ENCODE data around the gene ZMAT2. TPM values are rescaled to one million over a fixed set of nuclear protein-coding genes. Genes with fewer than 3 reads are reported as not detected.
A peak's percentile ranks its signal among the peaks of the same experiment; 100 is the strongest.

The ZMAT2 gene
- total and polyA plus RNA-seq, 7 donors = 44.7 to 136 (median 54.5) TPM

DNA sequence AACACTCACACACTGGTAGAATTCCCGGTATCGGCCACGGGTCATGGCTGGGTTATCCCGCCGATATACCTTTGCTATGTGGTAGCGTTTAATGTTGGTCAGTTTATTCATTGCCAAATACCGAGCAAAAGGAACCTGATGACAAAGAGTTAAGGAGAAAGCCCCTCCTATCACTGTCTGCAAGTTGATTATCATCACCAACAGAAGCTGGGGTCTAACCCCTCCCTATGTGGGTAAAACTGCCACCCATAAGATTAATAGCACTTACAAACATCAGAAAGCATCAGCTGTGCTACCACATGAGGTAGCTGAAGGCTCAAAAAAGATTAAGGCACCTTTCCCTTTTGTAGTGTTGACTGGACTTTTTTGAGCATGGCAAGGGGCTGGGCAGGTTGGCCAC is 21.3 kb upstream of the ZMAT2 start:
- Histone ChIP-seq H3K27me3 (ENCODE audit: insufficient read depth in 3 of 3, low read length in 2 of 3) (no peaks in the 10 kb centered on the region), H3K4me3 (no peak overlapping the region), H3K36me3 (ENCODE audit: insufficient read depth in 1 of 2, low read depth in 1 of 2) (peaks cover 16 to 100% of the 10 kb centered on the region in 2 donors), H3K9me3 (no peaks in the 10 kb centered on the region), H3K27ac (no peak overlapping the region), H3K4me1 (no peaks in the 10 kb centered on the region)
- ATAC-seq (no peak), DNase-seq (no peak)
- TF ChIP-seq, protein P1, sequence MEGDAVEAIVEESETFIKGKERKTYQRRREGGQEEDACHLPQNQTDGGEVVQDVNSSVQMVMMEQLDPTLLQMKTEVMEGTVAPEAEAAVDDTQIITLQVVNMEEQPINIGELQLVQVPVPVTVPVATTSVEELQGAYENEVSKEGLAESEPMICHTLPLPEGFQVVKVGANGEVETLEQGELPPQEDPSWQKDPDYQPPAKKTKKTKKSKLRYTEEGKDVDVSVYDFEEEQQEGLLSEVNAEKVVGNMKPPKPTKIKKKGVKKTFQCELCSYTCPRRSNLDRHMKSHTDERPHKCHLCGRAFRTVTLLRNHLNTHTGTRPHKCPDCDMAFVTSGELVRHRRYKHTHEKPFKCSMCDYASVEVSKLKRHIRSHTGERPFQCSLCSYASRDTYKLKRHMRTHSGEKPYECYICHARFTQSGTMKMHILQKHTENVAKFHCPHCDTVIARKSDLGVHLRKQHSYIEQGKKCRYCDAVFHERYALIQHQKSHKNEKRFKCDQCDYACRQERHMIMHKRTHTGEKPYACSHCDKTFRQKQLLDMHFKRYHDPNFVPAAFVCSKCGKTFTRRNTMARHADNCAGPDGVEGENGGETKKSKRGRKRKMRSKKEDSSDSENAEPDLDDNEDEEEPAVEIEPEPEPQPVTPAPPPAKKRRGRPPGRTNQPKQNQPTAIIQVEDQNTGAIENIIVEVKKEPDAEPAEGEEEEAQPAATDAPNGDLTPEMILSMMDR (IDR thresholded peaks at IDR 0.05) = no peak
- intact Hi-C loops (cut with DNase I) = no loop called here
- 95 to 97% (median 96%) methylated on average over 7 of the region's 7 CpGs for WGBS, 3 donors

DNA sequence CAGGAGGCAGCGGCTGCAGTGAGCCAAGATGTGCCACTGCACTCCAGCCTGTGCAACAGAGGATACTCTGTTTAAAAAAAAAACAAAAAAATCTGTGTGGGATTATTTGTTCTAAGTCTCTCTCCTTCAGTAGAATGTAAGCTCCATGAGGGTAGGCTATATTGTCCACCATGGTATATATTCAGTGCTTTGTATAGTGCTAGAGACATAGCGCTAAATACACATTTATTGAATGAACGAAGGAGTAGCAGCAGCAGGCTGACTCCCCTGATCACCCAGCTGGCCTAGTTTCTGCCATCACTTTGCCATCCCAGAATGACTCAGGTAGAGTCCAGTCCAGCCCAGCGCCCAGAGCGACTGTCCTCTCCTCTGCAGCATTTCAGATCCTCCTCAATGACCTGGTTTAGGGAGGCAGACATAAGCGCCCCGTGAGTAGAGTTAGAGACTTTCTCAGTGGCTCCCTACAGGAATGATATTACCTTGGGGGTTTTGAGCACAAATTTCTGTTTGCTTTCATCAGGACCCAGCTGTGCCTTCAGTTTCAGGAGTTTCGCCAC is 9.8 kb upstream of the ZMAT2 start:
- H3K4me1 ChIP-seq = peaks cover 18% of the 10 kb centered on the region
- DNase-seq = no peak
- H3K9me3 ChIP-seq = no peaks in the 10 kb centered on the region
- 52 to 59% (median 55%) methylated on average over 8 of the region's 8 CpGs for WGBS, 3 donors
- peak overlapping the region; percentile 99 for H3K4me3 ChIP-seq
- peak in 1 of 4 donors; percentile 2 for ATAC-seq
- peak overlapping the region; percentile 92 for H3K27ac ChIP-seq
- H3K27me3 ChIP-seq (ENCODE audit: insufficient read depth in 3 of 3, low read length in 2 of 3) = no peaks in the 10 kb centered on the region
- intact Hi-C loops (cut with DNase I) = loop anchor here (2.0 to 5.0 kb wide), 4 partner anchors 24 to 288 kb away; partner anchors contain the start of genes ANKHD1 (in 1 of the 2) and WDR55 (in 1 of the 2)
- TF ChIP-seq, protein P1 (IDR thresholded peaks at IDR 0.05) = no peak
- peaks cover 14 to 66% of the 10 kb centered on the region in 2 donors for H3K36me3 ChIP-seq (ENCODE audit: insufficient read depth in 1 of 2, low read depth in 1 of 2)

DNA sequence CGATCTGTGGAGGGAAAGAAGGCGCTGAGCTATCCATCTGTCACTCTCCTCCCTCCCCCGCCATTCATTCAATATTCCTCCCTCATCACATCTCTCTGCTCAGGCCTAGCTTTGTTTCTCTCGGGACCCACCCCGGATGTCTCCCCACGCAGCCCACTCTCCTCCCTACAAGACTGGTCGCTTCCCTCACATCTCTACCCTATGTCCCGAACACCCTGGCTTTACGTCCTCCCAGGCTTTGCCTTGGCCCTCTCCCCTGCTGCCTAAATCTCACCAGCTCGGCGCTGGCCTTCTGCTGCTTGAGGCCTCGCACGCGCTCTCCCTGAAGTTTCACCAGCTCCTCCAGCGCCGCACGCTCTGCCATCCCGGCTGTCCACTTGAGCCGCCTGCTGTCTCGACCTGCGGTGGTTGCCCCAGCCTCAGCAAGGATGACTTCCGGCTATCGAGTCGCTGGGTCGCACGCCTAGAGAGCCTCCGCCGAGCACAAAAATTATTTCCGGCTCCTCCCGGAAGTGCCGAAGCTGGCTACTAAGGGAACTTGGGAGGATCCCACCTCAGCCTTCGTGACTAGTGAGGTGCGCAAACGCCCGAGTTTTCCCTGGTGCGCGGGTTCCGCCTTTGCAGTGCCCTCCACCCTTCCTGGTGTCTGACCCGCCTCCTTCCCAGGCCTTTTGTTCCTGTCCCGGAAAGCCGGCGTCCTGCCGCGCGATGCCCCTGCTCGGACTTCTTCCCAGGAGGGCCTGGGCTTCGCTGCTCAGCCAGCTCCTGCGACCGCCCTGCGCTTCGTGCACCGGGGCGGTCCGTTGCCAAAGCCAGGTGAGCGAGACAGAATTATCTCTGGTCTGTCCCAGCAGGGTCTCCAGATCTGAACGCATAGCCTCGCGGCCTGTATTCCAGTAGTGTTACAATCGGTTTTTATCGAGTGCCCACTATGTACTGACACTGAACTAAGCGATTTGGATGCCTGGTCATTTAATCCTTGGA is 9.0 kb upstream of the ZMAT2 start, which contains the start of the genes HARS1 and HARS2:
Gene HARS1 (minus strand): TSS at position 430 of the 984 bp plus-strand sequence. CDS start 66 bp downstream, at position 364.
Gene HARS2 (plus strand): TSS at position 515 of the 984 bp plus-strand sequence. CDS start 194 bp downstream, at position 709.
- ATAC-seq (peak; percentile 98), DNase-seq (peak; percentile 89 to 94)
- H3K36me3 ChIP-seq (ENCODE audit: insufficient read depth in 1 of 2, low read depth in 1 of 2) = peaks cover 20 to 67% of the 10 kb centered on the region in 2 donors
- TF ChIP-seq, protein P1 (IDR thresholded peaks at IDR 0.05) = no peak
- peaks cover 18% of the 10 kb centered on the region for H3K4me1 ChIP-seq
- intact Hi-C loops (cut with DNase I) = loop anchor here (2.0 to 5.0 kb wide), 4 partner anchors 24 to 289 kb away; partner anchors contain the start of genes ANKHD1 (in 1 of the 2) and WDR55 (in 1 of the 2)
- peak within 1 kb of the TSS; percentile 92 for H3K27ac ChIP-seq
- 1% methylated on average over 60 to 61 of the region's 61 CpGs for WGBS, 3 donors
- H3K4me3 ChIP-seq = peak within 1 kb of the TSS; percentile 99
- H3K27me3 ChIP-seq (ENCODE audit: insufficient read depth in 3 of 3, low read length in 2 of 3) = no peaks in the 10 kb centered on the region
- H3K9me3 ChIP-seq = no peaks in the 10 kb centered on the region

DNA sequence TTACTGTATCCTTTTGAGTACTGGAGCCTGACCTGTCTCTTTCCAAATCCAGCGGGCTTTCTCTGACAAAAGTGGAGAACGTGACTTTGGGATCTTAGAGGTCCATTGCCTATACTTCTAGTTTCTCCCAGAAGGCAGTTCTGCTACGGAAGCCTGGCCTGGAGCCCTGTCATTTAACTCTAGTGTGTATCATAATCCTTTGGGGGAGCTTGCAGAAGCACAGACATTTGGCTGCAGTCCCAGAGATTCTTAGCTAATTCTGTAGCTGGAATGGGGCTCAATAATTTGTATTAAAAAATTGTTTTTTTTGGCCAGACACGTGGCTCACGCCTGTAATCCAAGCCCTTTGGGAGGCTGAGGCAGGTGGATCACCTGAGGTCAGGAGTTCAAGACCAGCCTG is 6.0 kb upstream of the ZMAT2 start:
- H3K9me3 ChIP-seq = no peaks in the 10 kb centered on the region
- ATAC-seq = no peak

More for the DNA sequence above, 6.0 kb upstream of the ZMAT2 start:
- Histone ChIP-seq H3K27ac (no peak overlapping the region), H3K4me3 (no peak overlapping the region), H3K36me3 (ENCODE audit: insufficient read depth in 1 of 2, low read depth in 1 of 2) (peaks cover 34 to 67% of the 10 kb centered on the region in 2 donors), H3K4me1 (peaks cover 18% of the 10 kb centered on the region), H3K27me3 (ENCODE audit: insufficient read depth in 3 of 3, low read length in 2 of 3) (no peaks in the 10 kb centered on the region)
- DNase-seq = no peak
- 53 to 58% (median 53%) methylated on average over 5 of the region's 5 CpGs for WGBS, 3 donors
- intact Hi-C loops (cut with DNase I) = loop anchor here in 1 of 2 donors (5.0 kb wide), 2 partner anchors 127 to 292 kb away; partner anchors contain the start of gene ANKHD1
- TF ChIP-seq, protein P1 (IDR thresholded peaks at IDR 0.05) = no peak
